Fibroblast of the aortic adventitia (primary cell): ENCODE results near the gene SHISA9. TPM values are rescaled to one million over a fixed set of nuclear protein-coding genes. Genes with fewer than 3 reads are reported as not detected.

ENCODE experiments used
- DNase-seq: peaks from one replicate; pipeline ENCODE4 v3.0.0-alpha.2; 2010; ENCODE audit warnings: low read depth
- H3K4me3 ChIP-seq: 2 replicates; pipeline ENCODE4 v1.5.1; 2011; ENCODE audit warnings: low read depth, mild to moderate bottlenecking, control low read depth, low read length, moderate library complexity
- total RNA-seq: library from RNA; depleted of rRNA; stranded (reverse); fragments of >200 nt; gene quantifications from 2 replicates; pipeline ENCODE4 v1.2.3, GENCODE V29; 2012; ENCODE audit warnings: low replicate concordance
- TF ChIP-seq, protein P1 (sequence below): IDR thresholded peaks from 2 replicates; pipeline ENCODE4 v1.5.1; 2011; ENCODE audit warnings: mild to moderate bottlenecking, low read length, control low read depth, inconsistent platforms; ENCODE audit not compliant: insufficient read depth

SHISA9 gene
- total RNA-seq, 1 donor, result not detected

DNA sequence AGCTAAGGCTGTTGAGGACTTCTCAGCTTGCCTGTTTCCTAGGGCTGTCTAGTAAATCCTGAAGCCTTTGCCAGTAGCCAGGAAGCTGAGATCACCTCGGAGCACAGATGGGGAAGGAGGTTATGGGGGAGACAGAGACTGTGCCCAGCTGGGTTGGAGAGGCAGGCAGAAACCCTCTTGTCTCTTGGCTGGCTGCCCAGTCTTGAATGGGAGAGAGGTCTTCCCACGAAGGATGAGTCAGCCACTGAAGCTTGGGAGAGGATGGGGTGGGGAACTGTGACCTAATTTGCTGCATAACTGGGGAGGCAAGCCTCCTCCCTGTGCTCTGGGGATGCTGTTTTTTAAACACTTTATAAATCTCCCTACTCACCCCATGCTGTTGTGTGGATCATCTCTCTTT, 69.8 kb downstream of the SHISA9 start:
- no peak overlapping the region for H3K4me3 ChIP-seq
- TF ChIP-seq, protein P1, sequence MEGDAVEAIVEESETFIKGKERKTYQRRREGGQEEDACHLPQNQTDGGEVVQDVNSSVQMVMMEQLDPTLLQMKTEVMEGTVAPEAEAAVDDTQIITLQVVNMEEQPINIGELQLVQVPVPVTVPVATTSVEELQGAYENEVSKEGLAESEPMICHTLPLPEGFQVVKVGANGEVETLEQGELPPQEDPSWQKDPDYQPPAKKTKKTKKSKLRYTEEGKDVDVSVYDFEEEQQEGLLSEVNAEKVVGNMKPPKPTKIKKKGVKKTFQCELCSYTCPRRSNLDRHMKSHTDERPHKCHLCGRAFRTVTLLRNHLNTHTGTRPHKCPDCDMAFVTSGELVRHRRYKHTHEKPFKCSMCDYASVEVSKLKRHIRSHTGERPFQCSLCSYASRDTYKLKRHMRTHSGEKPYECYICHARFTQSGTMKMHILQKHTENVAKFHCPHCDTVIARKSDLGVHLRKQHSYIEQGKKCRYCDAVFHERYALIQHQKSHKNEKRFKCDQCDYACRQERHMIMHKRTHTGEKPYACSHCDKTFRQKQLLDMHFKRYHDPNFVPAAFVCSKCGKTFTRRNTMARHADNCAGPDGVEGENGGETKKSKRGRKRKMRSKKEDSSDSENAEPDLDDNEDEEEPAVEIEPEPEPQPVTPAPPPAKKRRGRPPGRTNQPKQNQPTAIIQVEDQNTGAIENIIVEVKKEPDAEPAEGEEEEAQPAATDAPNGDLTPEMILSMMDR, result no peak
- DNase-seq, result no peak

DNA sequence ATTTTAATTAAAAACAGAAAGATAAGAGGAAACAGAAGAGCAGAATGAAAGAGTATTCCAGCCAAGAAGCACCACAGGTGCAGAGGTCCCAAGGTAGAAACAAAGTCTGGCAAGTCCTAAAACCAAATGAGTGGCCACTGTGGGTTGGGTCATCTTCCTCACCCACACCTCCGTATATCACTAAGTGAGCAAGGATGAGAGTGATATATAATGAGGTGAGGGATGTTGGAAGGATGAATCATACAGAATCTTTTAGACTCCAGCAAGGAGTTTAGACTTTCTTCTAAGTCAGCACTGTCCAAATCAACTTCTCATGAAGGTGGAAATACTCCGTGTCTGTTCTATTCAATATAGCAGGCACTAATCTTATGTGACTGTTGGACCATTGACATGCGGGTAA, 70.8 kb downstream of the SHISA9 start:
- no peak for DNase-seq
- no peak overlapping the region for H3K4me3 ChIP-seq
- TF ChIP-seq, protein P1, result no peak

DNA sequence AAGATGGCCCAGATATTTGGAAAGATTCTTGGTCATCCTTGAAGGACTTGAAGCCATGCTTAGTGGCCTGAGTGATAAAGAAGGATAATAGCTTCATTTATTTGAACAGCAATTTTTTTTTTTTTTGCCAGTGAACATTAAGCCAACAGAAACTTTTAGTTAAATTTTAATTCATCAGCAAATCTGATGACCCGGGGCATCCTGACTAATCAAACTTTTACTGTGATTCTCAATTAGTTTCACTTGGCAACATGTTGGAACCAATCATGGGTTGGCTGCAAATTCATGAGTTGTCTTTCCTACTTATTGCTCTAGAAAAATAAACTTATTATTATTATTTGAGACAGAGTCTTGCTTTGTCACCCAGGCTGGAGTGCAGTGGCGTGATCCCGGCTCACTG, 74.4 kb downstream of the SHISA9 start:
- no peak for DNase-seq
- no peak overlapping the region for H3K4me3 ChIP-seq
- TF ChIP-seq, protein P1, result no peak

DNA sequence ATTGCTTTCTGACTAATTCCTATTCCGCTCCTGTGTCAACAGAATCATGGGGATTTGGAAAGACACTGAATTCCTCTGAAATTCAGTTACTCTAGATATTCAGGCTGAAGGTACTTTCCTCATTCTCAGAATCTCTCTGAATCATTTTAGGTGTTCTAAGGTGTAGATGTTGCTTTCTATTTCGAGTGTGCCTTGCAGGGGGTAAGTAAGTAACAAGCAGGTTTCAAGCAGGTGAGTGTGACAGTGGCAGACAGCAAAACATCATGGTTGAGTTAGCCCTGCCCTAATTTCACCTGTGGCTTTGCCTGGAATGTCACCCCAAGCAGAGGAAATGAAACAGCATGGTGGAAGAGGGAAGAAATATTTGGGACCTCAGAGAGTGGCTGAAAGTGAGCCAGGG, 75.1 kb downstream of the SHISA9 start:
- TF ChIP-seq, protein P1, result no peak
- DNase-seq, result no peak
- H3K4me3 ChIP-seq, result no peak overlapping the region

DNA sequence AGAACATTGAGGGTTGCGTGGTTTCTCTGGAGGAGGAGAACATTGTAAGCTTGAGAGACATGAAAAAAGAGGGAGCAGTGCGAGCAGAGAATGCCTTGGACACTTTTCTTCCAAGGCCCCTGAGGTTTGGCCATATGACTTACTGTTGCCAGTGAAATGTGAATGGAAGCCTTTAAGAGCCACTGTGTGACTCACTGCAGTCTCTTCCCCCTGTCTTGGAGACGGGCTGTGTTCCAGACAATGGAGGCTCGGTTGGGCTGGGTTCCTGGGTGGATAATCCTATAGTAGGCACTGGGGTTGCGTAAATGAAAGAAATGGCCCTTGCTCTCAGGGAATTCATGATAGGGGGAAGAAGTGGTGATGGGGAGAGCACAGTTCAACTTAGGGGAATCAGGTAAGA, 75.5 kb downstream of the SHISA9 start:
- DNase-seq, result no peak
- no peak overlapping the region for H3K4me3 ChIP-seq
- TF ChIP-seq, protein P1, result no peak

DNA sequence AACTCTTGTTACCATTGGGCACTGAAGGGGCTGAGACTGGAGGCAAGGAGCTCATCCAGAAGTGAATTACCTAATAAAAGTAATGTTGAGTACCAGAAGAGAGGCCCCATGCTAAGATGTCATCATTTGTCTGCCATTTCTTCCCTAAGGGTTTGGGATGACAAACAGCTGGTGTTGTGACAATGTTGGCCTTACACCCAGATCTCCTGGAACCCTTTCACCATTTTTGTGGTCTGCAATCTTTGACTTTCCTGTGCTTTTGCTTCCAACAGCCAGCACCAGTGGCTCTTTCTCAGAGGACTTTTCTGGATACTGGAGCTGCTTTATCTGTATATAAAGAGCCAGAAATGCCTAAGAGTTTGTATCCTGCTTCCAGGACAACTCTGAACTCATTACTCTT, 84.1 kb downstream of the SHISA9 start:
- no peak overlapping the region for H3K4me3 ChIP-seq
- TF ChIP-seq, protein P1, result no peak
- no peak for DNase-seq

DNA sequence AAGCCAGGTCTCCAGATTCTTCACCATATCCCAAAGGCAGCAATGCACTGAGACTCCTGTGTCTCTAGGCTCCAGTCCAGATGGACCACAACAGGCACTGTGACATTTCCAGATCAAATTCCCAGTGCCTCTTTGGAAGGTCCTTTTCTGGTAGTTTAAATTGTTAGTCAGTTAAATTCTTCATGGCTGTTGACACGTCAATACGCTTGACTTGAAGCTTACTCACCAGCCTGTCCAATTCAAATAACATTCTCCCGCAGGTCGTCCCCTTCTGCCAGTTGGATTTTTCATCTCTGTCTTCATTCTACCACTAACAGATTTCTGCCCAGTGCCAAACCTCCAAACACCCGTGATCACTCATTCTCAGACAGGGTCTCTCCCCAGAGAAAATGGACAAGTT, 86.7 kb downstream of the SHISA9 start:
- H3K4me3 ChIP-seq, result no peak overlapping the region
- TF ChIP-seq, protein P1, result no peak
- no peak for DNase-seq
